GM12801 (cell line): Measurements from ENCODE around the gene RASGRP3.

Experiments used
- CTCF ChIP-seq: IDR thresholded peaks from one replicate; pipeline ENCODE4 v1.5.1; 2011; ENCODE audit warnings: control low read depth; ENCODE audit not compliant: insufficient read length; ENCODE audit errors: extremely low read depth

RASGRP3 gene

DNA sequence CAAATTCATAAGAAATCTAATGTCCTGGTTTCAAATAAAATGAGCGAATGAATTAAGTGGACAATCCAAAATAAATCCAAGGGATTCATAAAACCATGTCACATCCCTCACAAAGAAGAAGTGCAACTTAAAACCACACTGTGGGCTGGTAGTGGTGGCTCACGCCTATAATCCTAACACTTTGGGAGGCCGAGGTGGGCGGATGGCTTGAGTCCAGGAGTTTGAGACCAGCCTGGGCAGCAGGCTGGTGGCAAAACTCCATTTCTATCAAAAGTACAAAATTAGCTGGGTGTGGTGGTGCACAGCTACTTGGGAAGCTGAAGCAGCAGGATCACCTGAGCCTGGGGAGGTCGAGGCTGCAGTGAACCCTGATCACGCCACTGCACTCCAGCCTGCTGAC, 97.2 kb downstream of the RASGRP3 start:
- no peak for TF ChIP-seq CTCF

GRCh38 chr2:33577084-33577483, 100.6 kb downstream of the RASGRP3 start:
- TF ChIP-seq CTCF, result no peak

DNA sequence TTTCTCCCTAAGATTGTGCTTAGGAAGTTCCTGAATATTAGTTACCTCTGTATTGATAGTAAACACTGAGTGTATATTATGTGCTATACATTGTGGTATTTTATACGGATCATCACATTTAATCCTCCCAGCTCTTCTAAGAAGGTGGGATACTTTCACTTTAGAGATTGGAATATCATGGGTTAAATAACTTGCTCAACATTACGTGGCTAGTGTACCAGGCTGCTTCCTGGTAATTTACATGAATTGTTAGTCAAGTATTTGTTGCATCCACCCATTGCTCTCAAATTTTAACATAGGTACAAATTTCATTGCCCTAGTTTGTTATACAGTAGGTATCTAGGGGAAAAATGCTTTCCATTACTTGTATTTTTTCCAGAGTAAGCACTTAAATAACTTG, 101.2 kb downstream of the RASGRP3 start:
- TF ChIP-seq CTCF, result no peak

- no peak for TF ChIP-seq CTCF
Measured at GRCh38 chr2:33579227-33579626, 102.8 kb downstream of the RASGRP3 start.

DNA sequence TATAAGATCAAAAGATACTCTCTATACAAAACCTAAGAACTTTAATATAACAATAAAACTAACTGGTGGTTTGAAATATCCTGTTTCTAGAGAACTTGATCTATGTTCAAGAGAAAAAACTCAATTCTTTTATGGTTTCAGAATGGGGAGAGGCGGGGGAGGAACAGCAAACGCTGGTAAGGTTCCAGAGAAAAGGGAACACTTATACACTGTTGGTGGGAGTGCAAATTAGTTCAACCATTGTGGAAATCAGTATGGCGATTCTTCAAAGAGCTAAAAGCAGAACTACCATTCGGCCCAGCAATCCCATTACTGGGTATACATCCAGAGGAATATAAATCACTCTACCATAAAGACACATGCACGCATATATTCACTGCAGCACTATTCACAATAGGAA, 105.4 kb downstream of the RASGRP3 start:
- no peak for TF ChIP-seq CTCF

DNA sequence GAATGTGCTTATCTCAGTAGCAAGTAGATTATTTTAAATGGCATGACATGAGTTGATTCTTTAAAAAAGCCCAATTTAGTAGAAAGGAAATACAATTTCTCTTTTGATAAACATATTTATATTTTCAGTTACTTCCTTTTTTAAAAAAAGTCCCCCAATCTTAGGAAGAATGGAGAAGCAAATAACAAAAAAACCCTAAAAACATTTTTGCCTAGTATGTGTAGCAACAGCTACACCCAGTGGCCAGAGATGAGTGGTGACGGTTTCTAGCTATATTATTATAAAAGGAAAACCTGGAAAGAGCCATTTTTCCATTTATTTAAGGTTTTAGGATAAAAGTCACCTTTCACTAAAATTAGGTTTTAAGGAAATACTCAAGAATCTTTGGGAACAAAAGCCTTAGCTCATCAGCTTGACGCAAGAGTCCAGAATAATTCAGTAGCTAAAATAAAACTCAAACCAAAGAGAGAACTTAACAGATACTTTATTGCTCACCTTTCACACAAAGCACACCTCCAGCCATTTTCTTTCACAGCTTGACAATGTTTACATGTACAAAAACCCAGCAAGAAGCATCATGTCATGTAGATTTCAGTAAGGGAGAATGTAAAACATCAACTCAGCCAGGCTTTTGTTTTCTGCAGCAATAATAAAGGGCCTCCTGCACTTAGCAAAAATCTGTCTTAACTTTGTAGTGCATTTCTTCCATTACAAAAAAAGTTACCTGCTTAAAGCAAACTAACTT, 106.9 kb downstream of the RASGRP3 start:
- TF ChIP-seq CTCF, result peak; percentile 51

DNA sequence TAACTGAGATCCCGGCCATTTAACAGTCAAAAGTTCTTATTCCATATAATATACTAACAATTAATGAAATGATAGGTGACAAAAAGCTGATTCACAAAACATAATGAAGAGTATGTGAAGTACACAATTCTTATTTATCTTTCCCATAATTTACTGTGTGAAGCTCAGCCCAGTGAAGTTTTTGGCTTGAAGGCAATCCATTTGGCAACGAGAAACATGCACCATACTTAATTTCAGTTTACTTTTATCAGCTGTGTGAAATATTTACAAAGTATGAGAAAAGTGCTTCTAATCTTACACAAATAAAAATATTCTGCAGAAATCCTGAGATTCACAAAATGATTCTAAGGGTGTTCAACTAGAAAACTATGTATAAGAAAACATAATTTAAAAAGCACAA, 110.3 kb downstream of the RASGRP3 start:
- no peak for TF ChIP-seq CTCF
